ENCODE results near the gene TMEM26. TPM values are rescaled to one million over a fixed set of nuclear protein-coding genes. Genes with fewer than 3 reads are reported as not detected.

TMEM26 gene
- total and polyA plus RNA-seq, 2 experiments from 2014 or later = 1.0 to 1.9 TPM

DNA sequence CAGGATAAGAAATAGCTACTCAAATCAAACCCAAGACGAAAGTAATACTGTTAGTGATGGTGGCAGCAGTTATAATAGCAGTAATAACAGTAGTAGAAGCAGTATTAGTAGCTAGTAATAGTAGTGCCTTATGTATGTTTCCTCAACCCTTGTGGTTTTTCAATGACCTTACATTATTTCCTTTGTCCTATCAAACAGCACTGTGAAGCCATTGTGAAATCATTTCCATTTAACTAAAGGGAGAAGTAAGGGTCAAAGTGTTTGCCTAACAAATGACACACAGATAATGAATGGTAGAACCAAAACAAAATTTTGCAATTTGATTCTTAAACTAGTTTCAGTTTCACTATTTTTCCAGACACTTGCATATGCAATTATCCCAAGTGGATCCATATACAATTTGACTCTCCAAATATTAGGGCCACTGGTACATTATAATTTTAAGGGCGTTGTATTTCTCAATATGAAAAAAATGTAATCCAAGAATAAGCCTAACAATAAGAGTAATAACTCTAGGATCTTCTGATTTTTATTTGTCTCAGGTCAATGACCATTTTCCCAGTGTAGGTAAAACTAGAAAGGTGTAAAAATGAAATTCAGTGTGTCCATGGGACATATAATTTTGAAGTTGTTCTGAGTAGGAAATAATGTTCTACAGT is 33.7 kb upstream of the TMEM26 start:
- no peak overlapping the region for H3K4me2 ChIP-seq
- H3K4me3 Mint-ChIP-seq = no peak overlapping the region

More for the DNA sequence above, 33.7 kb upstream of the TMEM26 start:
- no peaks in the 10 kb centered on the region for H3K79me2 ChIP-seq (replicated peaks; ENCODE audit: insufficient read depth)
- no peak for ATAC-seq
- Mint-ChIP-seq H3K9me3 (peaks cover 24% of the 10 kb centered on the region), H3K4me1 (peaks cover 24% of the 10 kb centered on the region), H3K36me3 (ENCODE audit: low read depth) (peaks cover 28% of the 10 kb centered on the region), H3K27ac (no peak overlapping the region), H3K27me3 (ENCODE audit: insufficient read depth, low read depth, poor library complexity) (no peaks in the 10 kb centered on the region)
- H3K4me3 ChIP-seq = no peak overlapping the region
- TF ChIP-seq CREB1 (CRISPR knock-in tag; IDR thresholded peaks at IDR 0.05; ENCODE audit: low read depth) (no peak), ZNF331 (CRISPR knock-in tag; IDR thresholded peaks at IDR 0.05; ENCODE audit: low read depth) (no peak), EZH2phosphoT487 (IDR thresholded peaks at IDR 0.05; ENCODE audit: unreplicated experiment) (no peak), EZH2 (IDR thresholded peaks at IDR 0.05; ENCODE audit: low read depth, unreplicated experiment) (no peak), STAT1 (IDR thresholded peaks at IDR 0.05; ENCODE audit: unreplicated experiment) (no peak)
- TF ChIP-seq, protein P1, sequence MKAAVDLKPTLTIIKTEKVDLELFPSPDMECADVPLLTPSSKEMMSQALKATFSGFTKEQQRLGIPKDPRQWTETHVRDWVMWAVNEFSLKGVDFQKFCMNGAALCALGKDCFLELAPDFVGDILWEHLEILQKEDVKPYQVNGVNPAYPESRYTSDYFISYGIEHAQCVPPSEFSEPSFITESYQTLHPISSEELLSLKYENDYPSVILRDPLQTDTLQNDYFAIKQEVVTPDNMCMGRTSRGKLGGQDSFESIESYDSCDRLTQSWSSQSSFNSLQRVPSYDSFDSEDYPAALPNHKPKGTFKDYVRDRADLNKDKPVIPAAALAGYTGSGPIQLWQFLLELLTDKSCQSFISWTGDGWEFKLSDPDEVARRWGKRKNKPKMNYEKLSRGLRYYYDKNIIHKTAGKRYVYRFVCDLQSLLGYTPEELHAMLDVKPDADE (IDR thresholded peaks at IDR 0.05) = no peak
- TF ChIP-seq, protein P2, sequence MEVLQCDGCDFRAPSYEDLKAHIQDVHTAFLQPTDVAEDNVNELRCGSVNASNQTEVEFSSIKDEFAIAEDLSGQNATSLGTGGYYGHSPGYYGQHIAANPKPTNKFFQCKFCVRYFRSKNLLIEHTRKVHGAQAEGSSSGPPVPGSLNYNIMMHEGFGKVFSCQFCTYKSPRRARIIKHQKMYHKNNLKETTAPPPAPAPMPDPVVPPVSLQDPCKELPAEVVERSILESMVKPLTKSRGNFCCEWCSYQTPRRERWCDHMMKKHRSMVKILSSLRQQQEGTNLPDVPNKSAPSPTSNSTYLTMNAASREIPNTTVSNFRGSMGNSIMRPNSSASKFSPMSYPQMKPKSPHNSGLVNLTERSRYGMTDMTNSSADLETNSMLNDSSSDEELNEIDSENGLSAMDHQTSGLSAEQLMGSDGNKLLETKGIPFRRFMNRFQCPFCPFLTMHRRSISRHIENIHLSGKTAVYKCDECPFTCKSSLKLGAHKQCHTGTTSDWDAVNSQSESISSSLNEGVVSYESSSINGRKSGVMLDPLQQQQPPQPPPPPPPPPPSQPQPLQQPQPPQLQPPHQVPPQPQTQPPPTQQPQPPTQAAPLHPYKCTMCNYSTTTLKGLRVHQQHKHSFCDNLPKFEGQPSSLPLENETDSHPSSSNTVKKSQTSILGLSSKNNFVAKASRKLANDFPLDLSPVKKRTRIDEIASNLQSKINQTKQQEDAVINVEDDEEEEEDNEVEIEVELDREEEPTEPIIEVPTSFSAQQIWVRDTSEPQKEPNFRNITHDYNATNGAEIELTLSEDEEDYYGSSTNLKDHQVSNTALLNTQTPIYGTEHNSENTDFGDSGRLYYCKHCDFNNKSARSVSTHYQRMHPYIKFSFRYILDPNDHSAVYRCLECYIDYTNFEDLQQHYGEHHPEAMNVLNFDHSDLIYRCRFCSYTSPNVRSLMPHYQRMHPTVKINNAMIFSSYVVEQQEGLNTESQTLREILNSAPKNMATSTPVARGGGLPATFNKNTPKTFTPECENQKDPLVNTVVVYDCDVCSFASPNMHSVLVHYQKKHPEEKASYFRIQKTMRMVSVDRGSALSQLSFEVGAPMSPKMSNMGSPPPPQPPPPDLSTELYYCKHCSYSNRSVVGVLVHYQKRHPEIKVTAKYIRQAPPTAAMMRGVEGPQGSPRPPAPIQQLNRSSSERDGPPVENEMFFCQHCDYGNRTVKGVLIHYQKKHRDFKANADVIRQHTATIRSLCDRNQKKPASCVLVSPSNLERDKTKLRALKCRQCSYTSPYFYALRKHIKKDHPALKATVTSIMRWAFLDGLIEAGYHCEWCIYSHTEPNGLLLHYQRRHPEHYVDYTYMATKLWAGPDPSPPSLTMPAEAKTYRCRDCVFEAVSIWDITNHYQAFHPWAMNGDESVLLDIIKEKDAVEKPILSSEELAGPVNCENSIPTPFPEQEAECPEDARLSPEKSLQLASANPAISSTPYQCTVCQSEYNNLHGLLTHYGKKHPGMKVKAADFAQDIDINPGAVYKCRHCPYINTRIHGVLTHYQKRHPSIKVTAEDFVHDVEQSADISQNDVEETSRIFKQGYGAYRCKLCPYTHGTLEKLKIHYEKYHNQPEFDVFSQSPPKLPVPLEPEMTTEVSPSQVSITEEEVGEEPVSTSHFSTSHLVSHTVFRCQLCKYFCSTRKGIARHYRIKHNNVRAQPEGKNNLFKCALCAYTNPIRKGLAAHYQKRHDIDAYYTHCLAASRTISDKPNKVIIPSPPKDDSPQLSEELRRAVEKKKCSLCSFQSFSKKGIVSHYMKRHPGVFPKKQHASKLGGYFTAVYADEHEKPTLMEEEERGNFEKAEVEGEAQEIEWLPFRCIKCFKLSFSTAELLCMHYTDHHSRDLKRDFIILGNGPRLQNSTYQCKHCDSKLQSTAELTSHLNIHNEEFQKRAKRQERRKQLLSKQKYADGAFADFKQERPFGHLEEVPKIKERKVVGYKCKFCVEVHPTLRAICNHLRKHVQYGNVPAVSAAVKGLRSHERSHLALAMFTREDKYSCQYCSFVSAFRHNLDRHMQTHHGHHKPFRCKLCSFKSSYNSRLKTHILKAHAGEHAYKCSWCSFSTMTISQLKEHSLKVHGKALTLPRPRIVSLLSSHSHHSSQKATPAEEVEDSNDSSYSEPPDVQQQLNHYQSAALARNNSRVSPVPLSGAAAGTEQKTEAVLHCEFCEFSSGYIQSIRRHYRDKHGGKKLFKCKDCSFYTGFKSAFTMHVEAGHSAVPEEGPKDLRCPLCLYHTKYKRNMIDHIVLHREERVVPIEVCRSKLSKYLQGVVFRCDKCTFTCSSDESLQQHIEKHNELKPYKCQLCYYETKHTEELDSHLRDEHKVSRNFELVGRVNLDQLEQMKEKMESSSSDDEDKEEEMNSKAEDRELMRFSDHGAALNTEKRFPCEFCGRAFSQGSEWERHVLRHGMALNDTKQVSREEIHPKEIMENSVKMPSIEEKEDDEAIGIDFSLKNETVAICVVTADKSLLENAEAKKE (CRISPR knock-in tag; IDR thresholded peaks at IDR 0.05) = no peak
- TF ChIP-seq, protein P3, sequence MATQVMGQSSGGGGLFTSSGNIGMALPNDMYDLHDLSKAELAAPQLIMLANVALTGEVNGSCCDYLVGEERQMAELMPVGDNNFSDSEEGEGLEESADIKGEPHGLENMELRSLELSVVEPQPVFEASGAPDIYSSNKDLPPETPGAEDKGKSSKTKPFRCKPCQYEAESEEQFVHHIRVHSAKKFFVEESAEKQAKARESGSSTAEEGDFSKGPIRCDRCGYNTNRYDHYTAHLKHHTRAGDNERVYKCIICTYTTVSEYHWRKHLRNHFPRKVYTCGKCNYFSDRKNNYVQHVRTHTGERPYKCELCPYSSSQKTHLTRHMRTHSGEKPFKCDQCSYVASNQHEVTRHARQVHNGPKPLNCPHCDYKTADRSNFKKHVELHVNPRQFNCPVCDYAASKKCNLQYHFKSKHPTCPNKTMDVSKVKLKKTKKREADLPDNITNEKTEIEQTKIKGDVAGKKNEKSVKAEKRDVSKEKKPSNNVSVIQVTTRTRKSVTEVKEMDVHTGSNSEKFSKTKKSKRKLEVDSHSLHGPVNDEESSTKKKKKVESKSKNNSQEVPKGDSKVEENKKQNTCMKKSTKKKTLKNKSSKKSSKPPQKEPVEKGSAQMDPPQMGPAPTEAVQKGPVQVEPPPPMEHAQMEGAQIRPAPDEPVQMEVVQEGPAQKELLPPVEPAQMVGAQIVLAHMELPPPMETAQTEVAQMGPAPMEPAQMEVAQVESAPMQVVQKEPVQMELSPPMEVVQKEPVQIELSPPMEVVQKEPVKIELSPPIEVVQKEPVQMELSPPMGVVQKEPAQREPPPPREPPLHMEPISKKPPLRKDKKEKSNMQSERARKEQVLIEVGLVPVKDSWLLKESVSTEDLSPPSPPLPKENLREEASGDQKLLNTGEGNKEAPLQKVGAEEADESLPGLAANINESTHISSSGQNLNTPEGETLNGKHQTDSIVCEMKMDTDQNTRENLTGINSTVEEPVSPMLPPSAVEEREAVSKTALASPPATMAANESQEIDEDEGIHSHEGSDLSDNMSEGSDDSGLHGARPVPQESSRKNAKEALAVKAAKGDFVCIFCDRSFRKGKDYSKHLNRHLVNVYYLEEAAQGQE (IDR thresholded peaks at IDR 0.05; ENCODE audit: unreplicated experiment) = no peak
- H3K9me2 ChIP-seq (ENCODE audit: insufficient read depth) = no peaks in the 10 kb centered on the region
- H4K20me1 ChIP-seq (replicated peaks; ENCODE audit: insufficient read depth) = no peaks in the 10 kb centered on the region
- H3F3A ChIP-seq (replicated peaks; ENCODE audit: low read depth) = no peaks in the 10 kb centered on the region
- no peaks in the 10 kb centered on the region for H3K27me3 ChIP-seq (ENCODE audit: insufficient read depth)
- peaks cover 32% of the 10 kb centered on the region for H3K4me1 ChIP-seq (ENCODE audit: insufficient read depth)
- no peaks in the 10 kb centered on the region for H3K36me3 ChIP-seq (ENCODE audit: insufficient read depth)
- H3K27ac ChIP-seq (ENCODE audit: low read depth) = no peak overlapping the region
- no peak for DNase-seq (ENCODE audit: low spot score)
- H2AFZ ChIP-seq = no peak overlapping the region

Data from GM23338 (cell line).